GM18502 (cell line): ENCODE measurements around the gene SCGB1A1.

Source experiments
- ATAC-seq: cut with Tn5 transposase; IDR thresholded peaks from one replicate; pipeline ENCODE4 v1.9.1; 2021; ENCODE audit warnings: mild to moderate bottlenecking; ENCODE audit not compliant: unreplicated experiment, poor library complexity

The SCGB1A1 gene

GRCh38 chr11:62395885-62396551 is 22.8 kb upstream of the SCGB1A1 start:
- ATAC-seq, result no peak

- no peak for ATAC-seq
Observed at GRCh38 chr11:62398011-62398994, 20.5 kb upstream of the SCGB1A1 start.

GRCh38 chr11:62399172-62399877 is 19.5 kb upstream of the SCGB1A1 start:
- no peak for ATAC-seq

DNA sequence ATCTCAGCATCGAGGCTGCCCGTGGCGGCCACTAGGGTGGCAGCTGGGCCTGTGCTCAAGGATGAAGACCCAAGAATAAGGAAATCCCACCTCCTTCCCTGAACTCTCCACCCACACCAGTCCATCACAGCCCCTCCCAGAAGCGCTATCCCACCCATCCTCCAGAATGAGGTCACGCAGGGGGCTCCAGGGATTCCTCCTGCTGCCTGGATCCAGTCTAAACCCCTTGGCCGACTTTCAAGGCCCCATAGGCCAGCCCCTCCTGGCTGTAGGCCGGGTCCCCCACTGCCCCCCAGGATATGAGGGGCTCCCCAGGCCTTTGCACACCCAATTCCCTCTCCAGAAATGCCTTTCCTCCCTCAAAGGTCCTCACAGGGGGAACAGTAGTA is 19.0 kb upstream of the SCGB1A1 start:
- no peak for ATAC-seq

DNA sequence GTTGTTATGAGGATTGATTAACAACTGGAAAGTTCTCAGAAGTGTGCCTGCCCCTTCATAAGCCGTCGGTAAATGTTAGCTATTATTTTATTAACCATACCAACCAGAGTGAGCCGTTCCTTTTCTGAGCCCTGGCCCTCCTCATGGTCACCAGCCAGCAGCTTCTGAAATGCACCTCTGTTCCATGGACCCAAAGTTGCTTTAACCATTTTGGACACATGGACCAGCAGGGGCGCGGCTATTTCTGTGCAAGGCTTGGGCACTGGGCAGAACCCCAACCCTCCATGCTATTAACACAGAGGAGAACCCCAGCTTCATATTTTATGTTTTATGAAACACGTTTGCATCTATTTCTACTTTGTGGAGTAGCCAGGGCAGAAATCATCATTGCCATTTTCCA is 18.6 kb upstream of the SCGB1A1 start:
- ATAC-seq, result no peak

GRCh38 chr11:62400760-62401159 is 18.1 kb upstream of the SCGB1A1 start:
- no peak for ATAC-seq

GRCh38 chr11:62401356-62401755 is 17.5 kb upstream of the SCGB1A1 start:
- no peak for ATAC-seq

GRCh38 chr11:62401811-62402210 is 17.0 kb upstream of the SCGB1A1 start:
- ATAC-seq, result no peak

GRCh38 chr11:62402226-62402959 is 16.4 kb upstream of the SCGB1A1 start:
- no peak for ATAC-seq

GRCh38 chr11:62402960-62403730 is 15.7 kb upstream of the SCGB1A1 start:
- no peak for ATAC-seq

GRCh38 chr11:62404435-62404834 is 14.4 kb upstream of the SCGB1A1 start:
- ATAC-seq, result no peak

DNA sequence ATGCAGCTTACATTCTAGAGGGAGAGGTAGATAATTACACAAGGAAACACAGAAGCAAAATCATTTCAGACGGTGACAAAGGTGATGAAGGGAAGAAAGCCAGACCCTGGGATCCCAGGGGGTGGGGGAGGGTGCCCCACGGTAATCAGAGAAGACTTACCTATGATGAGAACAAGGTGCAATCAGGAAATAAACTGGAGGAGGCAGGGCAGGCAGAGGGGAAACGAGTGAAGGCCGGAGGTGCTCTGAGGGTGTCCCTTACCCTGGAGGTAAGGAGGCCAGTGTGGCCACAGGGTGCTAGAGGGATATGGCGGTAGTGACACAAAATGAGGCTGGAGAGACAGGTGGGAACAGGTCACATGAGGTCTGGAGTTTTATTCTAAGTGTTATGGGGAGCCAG is 13.9 kb upstream of the SCGB1A1 start:
- ATAC-seq, result no peak

GRCh38 chr11:62406034-62406433 is 12.8 kb upstream of the SCGB1A1 start:
- no peak for ATAC-seq

DNA sequence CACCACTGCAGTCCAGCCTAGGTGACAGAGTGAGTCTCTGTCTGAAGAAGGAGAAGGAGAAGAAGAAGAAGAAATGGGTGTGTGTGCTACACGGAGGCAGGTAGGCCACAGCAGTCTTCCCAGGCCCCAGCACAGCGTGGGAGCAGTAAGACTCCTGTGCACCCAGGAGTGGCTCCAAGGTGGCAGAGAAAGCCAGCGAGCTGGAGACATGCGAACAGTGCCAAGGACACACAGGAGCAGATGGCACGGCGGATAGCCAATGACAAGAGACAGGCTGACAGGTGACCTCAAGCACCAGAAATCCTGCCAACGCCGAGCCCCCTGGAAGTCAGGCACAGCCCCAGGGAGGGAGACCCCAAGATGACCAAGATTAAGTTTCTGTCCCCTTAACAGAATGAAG is 9.0 kb upstream of the SCGB1A1 start:
- no peak for ATAC-seq

DNA sequence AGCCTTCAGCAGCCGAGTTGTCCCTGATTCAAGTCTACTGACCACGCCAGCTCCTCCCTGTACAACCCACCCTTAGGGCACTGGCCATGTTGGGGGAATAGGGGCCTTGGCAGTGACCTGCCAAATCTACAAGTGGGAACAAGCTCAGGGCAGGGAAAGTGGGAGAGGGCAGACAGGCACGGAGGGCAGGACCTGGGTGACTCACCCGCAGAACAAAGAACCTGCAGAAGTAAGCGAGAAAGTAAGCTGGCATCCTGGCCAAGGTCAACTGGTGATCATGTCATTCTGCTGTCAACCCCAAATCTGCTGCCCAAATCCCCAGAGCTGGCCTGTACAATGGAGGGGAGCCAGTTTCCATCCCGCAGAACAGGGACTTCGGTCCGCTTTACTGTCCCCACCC is 7.9 kb upstream of the SCGB1A1 start:
- no peak for ATAC-seq

- no peak for ATAC-seq
Observed at GRCh38 chr11:62411524-62411923, 7.3 kb upstream of the SCGB1A1 start.

- no peak for ATAC-seq
Observed at GRCh38 chr11:62413060-62413696, 5.7 kb upstream of the SCGB1A1 start.

GRCh38 chr11:62416596-62416995 is 2.2 kb upstream of the SCGB1A1 start:
- no peak for ATAC-seq

GRCh38 chr11:62418136-62418535 is 697 bp upstream of the SCGB1A1 start:
- ATAC-seq, result no peak
